K562 (cell line): Measurements from ENCODE around the gene PPP1R3E. TPM values are rescaled to one million over a fixed set of nuclear protein-coding genes. Genes with fewer than 3 reads are reported as not detected.

Experiments used
- CAMTA2 ChIP-seq: fragments of 250-450 bp; sonication (Bioruptor Pico); conservative IDR thresholded peaks from 2 replicates; pipeline ENCODE4 v1.5.1; 2022
- ETS2 ChIP-seq: IDR thresholded peaks from 2 replicates; pipeline ENCODE4 v1.6.1; 2016; ENCODE audit warnings: borderline replicate concordance, missing genetic modification characterization, mild to moderate bottlenecking, moderate library complexity, missing compliant biosample characterization; ENCODE audit not compliant: poor library complexity, severe bottlenecking
- ETV1 ChIP-seq: fragments of 450-650 bp; conservative IDR thresholded peaks from 2 replicates; pipeline ENCODE4 v1.6.1; 2016; ENCODE audit warnings: missing genetic modification characterization, control low read depth, low read depth, missing compliant biosample characterization
- FOSL1 ChIP-seq: fragments of 200-800 bp; sonication (Bioruptor generic); conservative IDR thresholded peaks from 2 replicates; pipeline ENCODE4 v1.6.1; 2016; ENCODE audit warnings: missing genetic modification characterization, missing compliant biosample characterization
- GATAD2B ChIP-seq: fragments of 450-650 bp; IDR thresholded peaks from 2 replicates; pipeline ENCODE4 v1.6.1; 2017; ENCODE audit warnings: mild to moderate bottlenecking, borderline replicate concordance
- ZBTB2 ChIP-seq: fragments of 450-650 bp; IDR thresholded peaks from 2 replicates; pipeline ENCODE4 v1.6.1; 2016; ENCODE audit warnings: antibody characterized with exemption
- ZNF561 ChIP-seq: fragments of 450-650 bp; formaldehyde crosslinking; conservative IDR thresholded peaks from 2 replicates; pipeline ENCODE4 v1.4.0; 2020; ENCODE audit warnings: mild to moderate bottlenecking, moderate library complexity
- ZNF76 ChIP-seq: fragments of 250-450 bp; sonication (Bioruptor Pico); IDR thresholded peaks from 2 replicates; pipeline ENCODE4 v1.4.0; 2020; ENCODE audit warnings: mild to moderate bottlenecking, moderate library complexity, borderline replicate concordance
- ZNF766 ChIP-seq: fragments of 200-800 bp; sonication (Bioruptor generic); conservative IDR thresholded peaks from 2 replicates; pipeline ENCODE4 v1.6.1; 2016; ENCODE audit warnings: missing genetic modification characterization, missing compliant biosample characterization
- ZNF780A ChIP-seq: fragments of 250-450 bp; sonication (Bioruptor Pico); IDR thresholded peaks from 2 replicates; pipeline ENCODE4 v1.5.0; 2021; ENCODE audit warnings: mild to moderate bottlenecking
- ZNF79 ChIP-seq: fragments of 250-450 bp; sonication (Bioruptor Pico); IDR thresholded peaks from 2 replicates; pipeline ENCODE4 v1.4.0; 2020; ENCODE audit warnings: low read depth, mild to moderate bottlenecking, moderate library complexity
- polyA plus RNA-seq, 8 experiments: library from polyadenylated mRNA; depleted of rRNA in 4 of 8; stranded (reverse) in 5 of 8; unstranded in 3 of 8; fragments of >200 nt; fragmentation: Nextera tagmentation in 2 of 8; fragmentation: Illumina TruSeq in 1 of 8; extraction: Ambion mirVana in 2 of 8; extraction: Trizol in 1 of 8; gene quantifications; 2 replicates each; pipeline versions ENCODE4 v1.2.1 to v1.2.3, GENCODE V29; 2011 to 2014; ENCODE audit warnings: inconsistent platforms in 1 of 8, missing spikeins in 1 of 8
- total RNA-seq, 7 experiments: library from RNA; depleted of rRNA in 6 of 7; stranded (reverse); fragments of >200 nt in 6 of 7; fragmentation: Illumina TruSeq in 2 of 7; extraction: Trizol in 2 of 7; gene quantifications; 2 replicates each; pipeline versions ENCODE4 v1.2.1 to v1.2.3, GENCODE V29; 2011 to 2021; ENCODE audit warnings: low replicate concordance in 1 of 7
- TF ChIP-seq, protein P1 (sequence below): IDR thresholded peaks from 2 replicates; pipeline ENCODE4 v1.6.1; 2012; ENCODE audit warnings: low read depth, low read length, improper control_type of control experiment, borderline replicate concordance
- TF ChIP-seq, protein P2 (sequence below), 2 experiments: fragments of 450-650 bp; IDR thresholded peaks; 2 replicates each; pipeline ENCODE4 v1.6.1; 2018; ENCODE audit warnings: mild to moderate bottlenecking in 2 of 2, low read depth in 1 of 2; ENCODE audit not compliant: partially characterized antibody in 2 of 2
- TF ChIP-seq, protein P3 (sequence below): fragments of 250-450 bp; sonication (Bioruptor Pico); IDR thresholded peaks from 2 replicates; pipeline ENCODE4 v1.5.0; 2022; ENCODE audit warnings: mild to moderate bottlenecking
- TF ChIP-seq, protein P4 (sequence below): sonication (generic); formaldehyde crosslinking; IDR thresholded peaks from 2 replicates; pipeline ENCODE4 v1.8.1; 2023; ENCODE audit warnings: mild to moderate bottlenecking, missing genetic modification reagents

PPP1R3E gene
- total and polyA plus RNA-seq, 9 of the 15 experiments (the other 6 are each of a cell fraction or from before 2014, with no cell fraction given) = 3.2 to 18.4 (median 7.6) TPM

DNA sequence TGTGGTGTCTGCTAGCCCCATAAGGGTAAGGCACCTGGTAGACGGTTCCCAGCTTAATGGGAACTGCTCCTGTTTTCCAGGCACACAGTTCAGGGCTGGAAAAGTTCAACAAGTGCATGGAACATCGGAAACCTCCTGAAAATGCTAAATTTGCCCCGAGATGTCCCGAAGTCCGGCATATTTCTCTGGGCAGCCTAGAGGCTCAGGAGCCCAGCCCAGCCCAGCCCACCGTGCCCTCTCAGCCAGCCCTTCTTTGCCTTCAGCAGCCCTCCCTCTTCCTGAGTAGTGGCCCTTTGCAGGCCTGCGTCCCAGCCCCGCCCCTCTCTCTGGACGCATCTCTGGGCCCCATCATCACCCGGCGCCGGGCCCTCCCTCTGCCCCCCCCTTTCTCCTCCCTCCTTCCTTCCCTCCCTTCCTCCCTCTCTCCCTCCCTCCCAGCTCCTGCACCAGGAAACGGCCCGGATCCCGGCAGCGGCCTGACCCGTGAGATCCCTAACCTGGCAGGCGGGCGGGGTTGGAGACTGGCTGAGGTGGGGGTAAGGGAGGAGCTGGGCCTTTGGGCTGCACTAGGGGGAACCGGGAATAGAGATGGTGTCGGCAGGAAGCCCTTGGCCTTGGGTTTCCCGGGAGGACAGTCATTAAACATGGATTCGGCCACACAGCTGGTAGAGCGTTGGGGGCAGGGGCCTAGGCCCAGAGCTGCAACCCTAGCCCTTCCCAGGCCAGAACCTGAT lies 3.9 kb upstream of the PPP1R3E start, which contains the start of gene BCL2L2 (continued):
- TF ChIP-seq ETV1 (tag) (peak; percentile 83), ZNF766 (no peak), ZNF561 (CRISPR knock-in tag) (no peak), GATAD2B (no peak), ZNF79 (CRISPR knock-in tag) (no peak), ETS2 (tag) (no peak), ZNF780A (CRISPR knock-in tag) (no peak), ZNF76 (CRISPR knock-in tag) (no peak), ZBTB2 (no peak), CAMTA2 (CRISPR knock-in tag) (no peak), FOSL1 (tag) (no peak)
- TF ChIP-seq, protein P1, sequence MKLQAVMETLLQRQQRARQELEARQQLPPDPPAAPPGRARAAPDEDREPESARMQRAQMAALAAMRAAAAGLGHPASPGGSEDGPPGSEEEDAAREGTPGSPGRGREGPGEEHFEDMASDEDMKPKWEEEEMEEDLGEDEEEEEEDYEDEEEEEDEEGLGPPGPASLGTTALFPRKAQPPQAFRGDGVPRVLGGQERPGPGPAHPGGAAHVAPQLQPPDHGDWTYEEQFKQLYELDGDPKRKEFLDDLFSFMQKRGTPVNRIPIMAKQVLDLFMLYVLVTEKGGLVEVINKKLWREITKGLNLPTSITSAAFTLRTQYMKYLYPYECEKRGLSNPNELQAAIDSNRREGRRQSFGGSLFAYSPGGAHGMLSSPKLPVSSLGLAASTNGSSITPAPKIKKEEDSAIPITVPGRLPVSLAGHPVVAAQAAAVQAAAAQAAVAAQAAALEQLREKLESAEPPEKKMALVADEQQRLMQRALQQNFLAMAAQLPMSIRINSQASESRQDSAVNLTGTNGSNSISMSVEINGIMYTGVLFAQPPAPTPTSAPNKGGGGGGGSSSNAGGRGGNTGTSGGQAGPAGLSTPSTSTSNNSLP = no peak
- TF ChIP-seq, protein P2, sequence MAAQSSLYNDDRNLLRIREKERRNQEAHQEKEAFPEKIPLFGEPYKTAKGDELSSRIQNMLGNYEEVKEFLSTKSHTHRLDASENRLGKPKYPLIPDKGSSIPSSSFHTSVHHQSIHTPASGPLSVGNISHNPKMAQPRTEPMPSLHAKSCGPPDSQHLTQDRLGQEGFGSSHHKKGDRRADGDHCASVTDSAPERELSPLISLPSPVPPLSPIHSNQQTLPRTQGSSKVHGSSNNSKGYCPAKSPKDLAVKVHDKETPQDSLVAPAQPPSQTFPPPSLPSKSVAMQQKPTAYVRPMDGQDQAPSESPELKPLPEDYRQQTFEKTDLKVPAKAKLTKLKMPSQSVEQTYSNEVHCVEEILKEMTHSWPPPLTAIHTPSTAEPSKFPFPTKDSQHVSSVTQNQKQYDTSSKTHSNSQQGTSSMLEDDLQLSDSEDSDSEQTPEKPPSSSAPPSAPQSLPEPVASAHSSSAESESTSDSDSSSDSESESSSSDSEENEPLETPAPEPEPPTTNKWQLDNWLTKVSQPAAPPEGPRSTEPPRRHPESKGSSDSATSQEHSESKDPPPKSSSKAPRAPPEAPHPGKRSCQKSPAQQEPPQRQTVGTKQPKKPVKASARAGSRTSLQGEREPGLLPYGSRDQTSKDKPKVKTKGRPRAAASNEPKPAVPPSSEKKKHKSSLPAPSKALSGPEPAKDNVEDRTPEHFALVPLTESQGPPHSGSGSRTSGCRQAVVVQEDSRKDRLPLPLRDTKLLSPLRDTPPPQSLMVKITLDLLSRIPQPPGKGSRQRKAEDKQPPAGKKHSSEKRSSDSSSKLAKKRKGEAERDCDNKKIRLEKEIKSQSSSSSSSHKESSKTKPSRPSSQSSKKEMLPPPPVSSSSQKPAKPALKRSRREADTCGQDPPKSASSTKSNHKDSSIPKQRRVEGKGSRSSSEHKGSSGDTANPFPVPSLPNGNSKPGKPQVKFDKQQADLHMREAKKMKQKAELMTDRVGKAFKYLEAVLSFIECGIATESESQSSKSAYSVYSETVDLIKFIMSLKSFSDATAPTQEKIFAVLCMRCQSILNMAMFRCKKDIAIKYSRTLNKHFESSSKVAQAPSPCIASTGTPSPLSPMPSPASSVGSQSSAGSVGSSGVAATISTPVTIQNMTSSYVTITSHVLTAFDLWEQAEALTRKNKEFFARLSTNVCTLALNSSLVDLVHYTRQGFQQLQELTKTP (IDR thresholded peaks at IDR 0.05; ENCODE audit: low read depth in 1 of 2, partially characterized antibody in 2 of 2) = peak in 1 of 2 experiments; percentile 95
- TF ChIP-seq, protein P3, sequence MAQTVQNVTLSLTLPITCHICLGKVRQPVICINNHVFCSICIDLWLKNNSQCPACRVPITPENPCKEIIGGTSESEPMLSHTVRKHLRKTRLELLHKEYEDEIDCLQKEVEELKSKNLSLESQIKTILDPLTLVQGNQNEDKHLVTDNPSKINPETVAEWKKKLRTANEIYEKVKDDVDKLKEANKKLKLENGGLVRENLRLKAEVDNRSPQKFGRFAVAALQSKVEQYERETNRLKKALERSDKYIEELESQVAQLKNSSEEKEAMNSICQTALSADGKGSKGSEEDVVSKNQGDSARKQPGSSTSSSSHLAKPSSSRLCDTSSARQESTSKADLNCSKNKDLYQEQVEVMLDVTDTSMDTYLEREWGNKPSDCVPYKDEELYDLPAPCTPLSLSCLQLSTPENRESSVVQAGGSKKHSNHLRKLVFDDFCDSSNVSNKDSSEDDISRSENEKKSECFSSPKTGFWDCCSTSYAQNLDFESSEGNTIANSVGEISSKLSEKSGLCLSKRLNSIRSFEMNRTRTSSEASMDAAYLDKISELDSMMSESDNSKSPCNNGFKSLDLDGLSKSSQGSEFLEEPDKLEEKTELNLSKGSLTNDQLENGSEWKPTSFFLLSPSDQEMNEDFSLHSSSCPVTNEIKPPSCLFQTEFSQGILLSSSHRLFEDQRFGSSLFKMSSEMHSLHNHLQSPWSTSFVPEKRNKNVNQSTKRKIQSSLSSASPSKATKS (CRISPR knock-in tag) = no peak
- TF ChIP-seq, protein P4, sequence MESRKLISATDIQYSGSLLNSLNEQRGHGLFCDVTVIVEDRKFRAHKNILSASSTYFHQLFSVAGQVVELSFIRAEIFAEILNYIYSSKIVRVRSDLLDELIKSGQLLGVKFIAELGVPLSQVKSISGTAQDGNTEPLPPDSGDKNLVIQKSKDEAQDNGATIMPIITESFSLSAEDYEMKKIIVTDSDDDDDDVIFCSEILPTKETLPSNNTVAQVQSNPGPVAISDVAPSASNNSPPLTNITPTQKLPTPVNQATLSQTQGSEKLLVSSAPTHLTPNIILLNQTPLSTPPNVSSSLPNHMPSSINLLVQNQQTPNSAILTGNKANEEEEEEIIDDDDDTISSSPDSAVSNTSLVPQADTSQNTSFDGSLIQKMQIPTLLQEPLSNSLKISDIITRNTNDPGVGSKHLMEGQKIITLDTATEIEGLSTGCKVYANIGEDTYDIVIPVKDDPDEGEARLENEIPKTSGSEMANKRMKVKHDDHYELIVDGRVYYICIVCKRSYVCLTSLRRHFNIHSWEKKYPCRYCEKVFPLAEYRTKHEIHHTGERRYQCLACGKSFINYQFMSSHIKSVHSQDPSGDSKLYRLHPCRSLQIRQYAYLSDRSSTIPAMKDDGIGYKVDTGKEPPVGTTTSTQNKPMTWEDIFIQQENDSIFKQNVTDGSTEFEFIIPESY (CRISPR knock-in tag) = no peak
